ENCODE measurements around the gene RBP7.
"Not testable (repeated sequence)": the region's sequence is repeated elsewhere in the genome, so short reads cannot be mapped to it uniquely, and the experiment has no call there.

RBP7 gene

GRCh38 chr1:10014016-10014415 is 17.0 kb downstream of the RBP7 start:
- DNase-seq (ENCODE audit: low read depth), result no peak
- TF ChIP-seq, protein P1, sequence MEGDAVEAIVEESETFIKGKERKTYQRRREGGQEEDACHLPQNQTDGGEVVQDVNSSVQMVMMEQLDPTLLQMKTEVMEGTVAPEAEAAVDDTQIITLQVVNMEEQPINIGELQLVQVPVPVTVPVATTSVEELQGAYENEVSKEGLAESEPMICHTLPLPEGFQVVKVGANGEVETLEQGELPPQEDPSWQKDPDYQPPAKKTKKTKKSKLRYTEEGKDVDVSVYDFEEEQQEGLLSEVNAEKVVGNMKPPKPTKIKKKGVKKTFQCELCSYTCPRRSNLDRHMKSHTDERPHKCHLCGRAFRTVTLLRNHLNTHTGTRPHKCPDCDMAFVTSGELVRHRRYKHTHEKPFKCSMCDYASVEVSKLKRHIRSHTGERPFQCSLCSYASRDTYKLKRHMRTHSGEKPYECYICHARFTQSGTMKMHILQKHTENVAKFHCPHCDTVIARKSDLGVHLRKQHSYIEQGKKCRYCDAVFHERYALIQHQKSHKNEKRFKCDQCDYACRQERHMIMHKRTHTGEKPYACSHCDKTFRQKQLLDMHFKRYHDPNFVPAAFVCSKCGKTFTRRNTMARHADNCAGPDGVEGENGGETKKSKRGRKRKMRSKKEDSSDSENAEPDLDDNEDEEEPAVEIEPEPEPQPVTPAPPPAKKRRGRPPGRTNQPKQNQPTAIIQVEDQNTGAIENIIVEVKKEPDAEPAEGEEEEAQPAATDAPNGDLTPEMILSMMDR (IDR thresholded peaks at IDR 0.05; ENCODE audit: control insufficient read depth, insufficient read depth, low read depth, low read length, missing control alignments), result no peak

DNA sequence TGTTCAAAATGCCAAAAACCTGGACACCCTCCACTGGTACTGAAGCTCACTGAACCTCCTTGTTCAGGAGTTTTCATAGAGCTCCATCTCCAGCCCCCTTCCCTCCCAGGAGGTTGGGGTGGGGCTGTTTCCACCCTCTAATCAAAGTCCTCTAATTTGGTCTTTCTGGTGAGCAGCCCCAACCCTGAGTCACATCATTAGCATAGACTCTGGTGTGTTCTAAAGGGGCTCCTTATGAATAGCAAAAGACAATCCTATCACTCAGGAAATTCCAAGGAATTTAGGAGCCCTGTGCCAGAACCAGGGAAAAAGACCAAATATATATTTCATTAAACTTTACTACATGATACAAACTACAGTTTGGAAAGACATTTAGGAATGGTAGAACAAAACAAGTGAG is 22.5 kb downstream of the RBP7 start:
- TF ChIP-seq, protein P1 (IDR thresholded peaks at IDR 0.05; ENCODE audit: control insufficient read depth, insufficient read depth, low read depth, low read length, missing control alignments), result no peak
- H3K4me3 ChIP-seq (ENCODE audit: control insufficient read depth, low read depth, low read length), result no peak overlapping the region
- DNase-seq (ENCODE audit: low read depth), result no peak

More at GRCh38 chr1:10014016-10014415, 17.0 kb downstream of the RBP7 start:
- H3K4me3 ChIP-seq (ENCODE audit: control insufficient read depth, low read depth, low read length), result no peak overlapping the region

DNA sequence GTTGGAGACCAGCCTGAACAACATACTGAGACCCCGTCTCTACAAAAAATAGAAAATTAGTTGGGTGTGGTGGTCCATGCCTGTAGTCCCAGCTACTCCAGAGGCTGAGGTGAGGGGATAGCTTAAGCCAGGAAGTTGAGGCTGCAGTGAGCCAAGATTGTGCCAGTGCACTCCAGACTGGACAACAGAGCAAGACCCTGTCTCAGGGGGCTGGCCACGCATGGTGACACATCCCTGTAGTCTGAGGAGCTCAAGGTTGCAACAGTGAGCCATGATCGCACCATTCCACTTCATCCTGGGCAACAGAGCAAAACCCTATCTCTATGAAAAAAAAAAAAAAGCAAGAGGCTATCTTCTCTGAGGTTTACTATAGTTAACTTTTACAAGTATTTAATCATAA is 23.1 kb downstream of the RBP7 start:
- TF ChIP-seq, protein P1 (IDR thresholded peaks at IDR 0.05; ENCODE audit: control insufficient read depth, insufficient read depth, low read depth, low read length, missing control alignments), result no peak
- H3K4me3 ChIP-seq (ENCODE audit: control insufficient read depth, low read depth, low read length), result no peak overlapping the region
- DNase-seq (ENCODE audit: low read depth), result no peak

- DNase-seq (ENCODE audit: low read depth); H3K4me3 ChIP-seq (ENCODE audit: control insufficient read depth, low read depth, low read length): not testable (repeated sequence)
Measured at GRCh38 chr1:10020678-10021077, 23.6 kb downstream of the RBP7 start.

DNA sequence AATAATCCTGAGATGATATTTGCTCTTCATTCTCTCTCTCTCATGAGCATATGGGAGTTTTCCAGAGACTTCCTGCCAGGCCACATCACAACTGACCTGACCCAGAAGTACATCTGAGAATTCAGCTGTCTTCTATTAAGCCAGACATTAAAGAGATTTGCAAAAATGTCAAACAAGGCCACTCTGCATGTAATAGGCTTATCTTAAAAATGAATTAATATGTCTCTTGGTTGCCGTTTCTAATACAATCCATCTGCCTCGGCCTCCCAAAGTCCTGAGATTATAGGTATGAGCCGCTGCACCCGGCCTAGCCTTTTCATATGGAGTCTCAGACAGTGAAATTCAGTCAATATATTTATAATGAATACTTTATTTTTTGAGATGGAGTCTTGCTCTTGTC is 25.0 kb downstream of the RBP7 start:
- not testable (repeated sequence) for H3K4me3 ChIP-seq (ENCODE audit: control insufficient read depth, low read depth, low read length); DNase-seq (ENCODE audit: low read depth)

DNA sequence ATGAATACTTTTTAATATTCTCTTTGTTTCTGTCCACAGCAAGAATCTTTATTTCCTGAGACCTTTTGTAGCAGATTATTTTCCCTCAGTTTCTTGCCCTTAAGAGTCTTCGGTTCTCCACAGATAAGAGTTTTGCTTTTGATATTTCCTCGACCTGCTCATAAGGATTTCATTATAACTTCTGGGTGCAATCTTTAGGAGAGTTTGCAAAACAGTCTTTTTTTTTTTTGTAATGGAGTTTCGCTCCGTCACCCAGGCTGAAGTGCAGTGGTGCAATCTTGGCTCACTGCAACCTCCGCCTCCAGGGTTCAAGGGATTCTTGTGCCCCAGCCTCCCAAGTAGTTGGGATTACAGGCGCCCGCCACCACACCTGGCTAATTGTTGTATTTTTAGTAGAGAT is 25.6 kb downstream of the RBP7 start:
- H3K4me3 ChIP-seq (ENCODE audit: control insufficient read depth, low read depth, low read length), result no peak overlapping the region
- no peak for DNase-seq (ENCODE audit: low read depth)
- TF ChIP-seq, protein P1 (IDR thresholded peaks at IDR 0.05; ENCODE audit: control insufficient read depth, insufficient read depth, low read depth, low read length, missing control alignments), result no peak

DNA sequence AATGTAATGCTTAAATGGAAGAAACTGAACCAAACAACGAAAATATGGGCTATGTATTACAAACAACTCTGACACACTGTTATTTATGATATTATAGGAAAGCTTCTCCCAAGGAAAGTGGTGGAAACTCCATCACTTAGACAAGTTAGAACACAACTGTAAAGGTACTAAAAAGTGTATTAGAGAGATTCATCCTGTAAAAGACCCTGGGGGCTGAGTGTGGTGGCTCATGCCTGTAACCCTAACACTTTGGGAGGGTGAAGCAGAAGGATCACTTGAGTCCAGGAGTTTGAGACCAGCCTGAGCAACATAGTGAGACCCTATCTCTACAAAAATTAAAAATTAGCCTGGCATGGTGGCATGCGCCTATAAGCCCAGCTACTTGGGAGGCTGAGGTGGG is 28.3 kb downstream of the RBP7 start:
- DNase-seq (ENCODE audit: low read depth), result no peak
- TF ChIP-seq, protein P1 (IDR thresholded peaks at IDR 0.05; ENCODE audit: control insufficient read depth, insufficient read depth, low read depth, low read length, missing control alignments), result no peak
- no peak overlapping the region for H3K4me3 ChIP-seq (ENCODE audit: control insufficient read depth, low read depth, low read length)

DNA sequence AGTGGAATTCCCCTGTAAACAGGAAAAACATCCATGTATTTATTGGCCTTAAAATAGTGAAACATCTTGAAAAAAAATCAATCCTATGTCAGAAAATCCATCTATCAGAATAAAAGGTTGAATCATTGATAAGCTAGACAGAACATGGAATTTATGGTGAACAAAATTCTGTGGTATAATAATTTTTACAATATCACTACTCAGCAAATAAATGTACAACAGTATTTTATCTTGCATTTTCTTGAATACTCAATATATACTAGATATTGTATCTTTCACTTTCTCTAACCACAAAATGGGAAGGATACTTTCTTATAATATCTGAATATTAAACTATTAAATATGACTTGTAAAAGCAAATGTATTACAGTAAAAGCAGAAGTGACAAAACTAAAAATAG is 30.0 kb downstream of the RBP7 start:
- no peak for DNase-seq (ENCODE audit: low read depth)
- H3K4me3 ChIP-seq (ENCODE audit: control insufficient read depth, low read depth, low read length), result no peak overlapping the region
- TF ChIP-seq, protein P1 (IDR thresholded peaks at IDR 0.05; ENCODE audit: control insufficient read depth, insufficient read depth, low read depth, low read length, missing control alignments), result no peak

DNA sequence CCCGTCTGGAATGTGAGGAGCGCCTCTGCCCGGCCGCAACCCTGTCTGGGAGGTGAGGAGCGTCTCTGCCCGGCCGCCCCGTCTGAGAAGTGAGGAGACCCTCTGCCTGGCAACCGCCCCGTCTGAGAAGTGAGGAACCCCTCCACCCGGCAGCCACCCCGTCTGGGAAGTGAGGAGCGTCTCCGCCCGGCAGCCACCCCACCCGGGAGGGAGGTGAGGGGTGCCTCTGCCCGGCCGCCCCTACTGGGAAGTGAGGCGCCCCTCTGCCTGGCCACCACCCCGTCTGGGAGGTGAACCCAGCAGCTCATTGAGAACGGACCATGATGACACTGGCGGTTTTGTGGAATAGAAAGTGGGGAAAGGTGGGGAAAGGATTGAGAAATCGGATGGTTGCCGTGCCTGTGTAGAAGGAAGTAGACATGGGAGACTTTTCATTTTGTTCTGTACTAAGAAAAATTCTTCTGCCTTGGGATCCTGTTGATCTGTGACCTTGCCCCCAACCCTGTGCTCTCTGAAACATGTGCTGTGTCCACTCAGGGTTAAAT is 32.0 kb downstream of the RBP7 start:
- H3K4me3 ChIP-seq (ENCODE audit: control insufficient read depth, low read depth, low read length); DNase-seq (ENCODE audit: low read depth): not testable (repeated sequence)

Measured in AG09309 (cell line).